Erythroblast (primary cell): Measurements from ENCODE around the gene ZNF506.

Source experiments
- GATA1 ChIP-seq: IDR thresholded peaks from 2 replicates; pipeline ENCODE4 v1.6.1; 2011; ENCODE audit warnings: low read depth, mild to moderate bottlenecking, control low read depth, low read length, moderate library complexity
- POLR2A ChIP-seq: IDR thresholded peaks from 2 replicates; pipeline ENCODE4 v1.6.1; 2011; ENCODE audit warnings: mild to moderate bottlenecking, low read length

DNA sequence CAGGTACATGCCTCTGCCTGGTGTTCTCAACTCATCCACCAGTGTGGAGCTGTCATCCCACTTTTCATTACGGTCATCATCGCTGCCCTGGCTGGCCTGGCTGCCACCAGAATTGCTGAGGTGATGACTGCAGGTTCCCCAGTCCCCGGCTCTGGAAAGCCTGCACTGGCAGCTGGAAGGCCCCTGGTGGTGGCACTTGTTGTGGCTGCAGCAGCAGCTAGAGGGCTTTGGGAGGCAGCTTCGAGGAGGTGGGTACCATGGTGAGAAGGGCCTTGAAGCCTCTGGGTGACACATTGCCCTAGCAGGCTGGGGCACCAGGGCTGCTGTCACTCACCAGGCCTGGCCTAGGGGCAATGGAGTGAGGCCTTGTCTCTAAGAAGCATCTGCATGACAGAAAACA lies 63.4 kb downstream of the ZNF506 start:
- TF ChIP-seq POLR2A (no peak), GATA1 (no peak)
